Hepatocyte (in vitro differentiated cells): ENCODE data around the gene EXD3.

Experiments used
- EZH2 ChIP-seq: fragments of 200-600 bp; sonication (generic); IDR thresholded peaks from 2 replicates; pipeline ENCODE4 v1.6.1; 2016; ENCODE audit warnings: antibody characterized with exemption, mild to moderate bottlenecking, borderline replicate concordance
- EZH2phosphoT487 ChIP-seq: fragments of 200-600 bp; sonication (generic); IDR thresholded peaks from one replicate; pipeline ENCODE4 v1.6.1; 2018; ENCODE audit warnings: antibody characterized with exemption, mild to moderate bottlenecking, low read depth, moderate library complexity; ENCODE audit not compliant: unreplicated experiment, severe bottlenecking
- TF ChIP-seq, protein P1 (sequence below): fragments of 200-600 bp; sonication (generic); IDR thresholded peaks from 2 replicates; pipeline ENCODE4 v1.5.1; 2016; ENCODE audit warnings: antibody characterized with exemption, mild to moderate bottlenecking; ENCODE audit not compliant: poor library complexity

DNA sequence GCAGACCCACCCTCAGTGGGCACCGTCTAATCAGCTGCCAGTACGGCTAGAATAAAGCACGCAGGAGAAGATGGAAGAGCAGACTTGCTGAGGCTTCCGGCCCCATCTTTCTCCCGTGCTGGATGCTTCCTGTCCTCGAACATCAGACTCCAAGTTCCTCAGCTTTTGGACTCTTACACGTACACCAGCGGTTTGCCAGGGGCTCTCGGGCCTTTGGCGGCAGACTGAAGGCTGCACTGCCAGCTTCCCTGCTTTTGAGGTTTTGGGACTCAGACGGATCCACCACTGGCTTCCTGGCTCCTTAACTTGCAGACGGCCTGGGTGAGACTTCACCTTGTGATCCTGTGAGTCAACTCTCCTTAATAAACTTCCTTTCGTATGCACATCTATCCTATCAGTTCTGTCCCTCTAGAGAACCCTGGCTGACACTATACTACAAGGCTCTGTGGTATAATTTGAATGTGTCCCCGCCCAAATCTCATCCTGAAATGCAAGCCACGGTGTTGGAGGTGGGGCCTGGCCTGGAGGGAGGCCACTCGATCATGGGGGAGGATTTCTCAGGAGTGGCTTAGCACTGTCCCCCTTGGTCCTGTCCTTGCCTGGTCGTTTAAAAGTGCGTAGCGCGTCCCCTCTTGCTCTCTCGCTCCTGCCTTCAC is 89.8 kb downstream of the EXD3 start:
- TF ChIP-seq, protein P1, sequence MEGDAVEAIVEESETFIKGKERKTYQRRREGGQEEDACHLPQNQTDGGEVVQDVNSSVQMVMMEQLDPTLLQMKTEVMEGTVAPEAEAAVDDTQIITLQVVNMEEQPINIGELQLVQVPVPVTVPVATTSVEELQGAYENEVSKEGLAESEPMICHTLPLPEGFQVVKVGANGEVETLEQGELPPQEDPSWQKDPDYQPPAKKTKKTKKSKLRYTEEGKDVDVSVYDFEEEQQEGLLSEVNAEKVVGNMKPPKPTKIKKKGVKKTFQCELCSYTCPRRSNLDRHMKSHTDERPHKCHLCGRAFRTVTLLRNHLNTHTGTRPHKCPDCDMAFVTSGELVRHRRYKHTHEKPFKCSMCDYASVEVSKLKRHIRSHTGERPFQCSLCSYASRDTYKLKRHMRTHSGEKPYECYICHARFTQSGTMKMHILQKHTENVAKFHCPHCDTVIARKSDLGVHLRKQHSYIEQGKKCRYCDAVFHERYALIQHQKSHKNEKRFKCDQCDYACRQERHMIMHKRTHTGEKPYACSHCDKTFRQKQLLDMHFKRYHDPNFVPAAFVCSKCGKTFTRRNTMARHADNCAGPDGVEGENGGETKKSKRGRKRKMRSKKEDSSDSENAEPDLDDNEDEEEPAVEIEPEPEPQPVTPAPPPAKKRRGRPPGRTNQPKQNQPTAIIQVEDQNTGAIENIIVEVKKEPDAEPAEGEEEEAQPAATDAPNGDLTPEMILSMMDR = no peak
- TF ChIP-seq EZH2 (no peak), EZH2phosphoT487 (no peak)
